ENCODE results near the gene DDB1.
"Not testable (repeated sequence)": the region's sequence is repeated elsewhere in the genome, so short reads cannot be mapped to it uniquely, and the experiment has no call there.

Gene DDB1

GRCh38 chr11:61268588-61269250, 64.2 kb downstream of the DDB1 start:
- no peak for DNase-seq (ENCODE audit: low read depth)

DNA sequence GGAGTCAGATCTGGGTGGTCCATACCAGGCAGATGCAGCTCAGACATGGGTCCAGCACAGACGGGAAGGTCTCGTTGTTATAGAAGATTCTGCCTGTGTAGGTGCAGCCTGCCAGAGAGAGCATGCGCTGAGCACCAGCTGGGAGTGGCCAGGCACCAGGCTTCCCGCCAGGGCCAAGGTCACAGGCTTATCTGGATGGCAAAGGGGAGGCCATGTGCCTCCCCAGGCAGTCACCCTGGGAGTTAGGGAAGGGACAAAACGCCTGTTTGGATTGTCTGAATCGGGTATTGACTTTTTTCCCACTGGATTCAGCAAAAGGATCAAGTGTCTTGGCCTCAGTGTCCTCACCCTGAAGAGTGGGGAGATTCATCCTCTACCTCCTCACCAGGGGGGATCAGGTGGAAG, 65.5 kb downstream of the DDB1 start:
- no peak for DNase-seq (ENCODE audit: low read depth)

DNA sequence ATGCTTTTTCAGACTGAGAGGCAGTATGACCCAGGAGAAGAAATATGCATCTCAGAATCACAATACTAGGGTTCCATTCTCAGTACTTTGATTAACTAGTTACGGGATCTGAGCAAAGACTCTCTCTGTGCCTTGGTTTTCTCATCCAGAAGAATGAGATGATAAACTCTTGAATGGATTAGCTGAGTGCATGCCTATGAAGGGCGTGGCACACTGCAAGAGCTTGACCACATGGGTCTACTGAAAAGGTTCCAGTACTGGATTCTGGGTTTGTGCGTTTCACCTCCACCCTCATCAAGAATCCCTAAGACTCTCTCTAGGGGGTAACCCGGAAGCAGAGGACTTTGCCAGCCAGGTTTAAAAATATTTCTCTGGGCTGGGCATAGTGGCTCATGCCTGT, 66.3 kb downstream of the DDB1 start:
- DNase-seq (ENCODE audit: low read depth) = no peak

DNA sequence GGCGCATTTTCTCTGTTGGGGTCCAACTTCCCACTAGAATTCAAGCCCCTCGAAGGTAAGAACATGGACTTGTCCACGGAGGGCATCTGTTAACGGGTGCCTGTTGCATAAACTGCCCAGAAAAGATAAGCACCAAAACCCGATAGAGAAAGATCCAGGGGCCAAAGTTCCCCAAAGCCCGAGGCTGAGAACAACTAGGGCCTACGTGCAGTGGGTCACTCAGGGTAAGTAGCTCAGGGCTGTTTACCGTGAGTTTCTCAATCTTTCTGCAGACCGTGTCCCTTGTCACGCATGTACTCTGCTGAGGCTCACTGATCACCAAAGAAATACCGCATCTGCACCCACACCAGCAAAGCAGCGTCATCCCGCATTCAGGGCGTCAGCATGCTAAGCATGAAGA, 67.5 kb downstream of the DDB1 start:
- DNase-seq (ENCODE audit: low read depth) = no peak

- no peak for DNase-seq (ENCODE audit: low read depth)
These were observed 68.1 kb downstream of the DDB1 start for GRCh38 chr11:61264795-61265194.

DNA sequence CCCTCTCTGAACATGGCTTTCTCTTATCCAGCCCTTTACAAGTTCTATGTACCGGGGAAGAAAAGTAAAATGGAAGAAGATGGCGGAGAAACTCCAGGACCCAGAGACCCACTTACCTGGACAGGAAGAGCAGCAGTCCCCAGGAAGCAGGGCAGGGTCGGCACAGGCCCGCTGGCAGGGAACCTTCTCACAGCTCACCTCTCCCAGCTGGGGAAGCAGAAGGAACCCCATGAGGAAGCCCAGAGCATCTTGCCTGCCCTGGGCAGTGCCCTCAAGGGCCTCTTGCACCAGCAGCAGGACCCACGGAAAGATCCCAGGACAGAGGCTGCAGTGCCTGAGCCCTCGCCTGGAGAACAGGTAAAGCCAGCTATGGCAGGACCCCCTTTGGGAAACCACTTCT, 68.5 kb downstream of the DDB1 start:
- no peak for DNase-seq (ENCODE audit: low read depth)

DNA sequence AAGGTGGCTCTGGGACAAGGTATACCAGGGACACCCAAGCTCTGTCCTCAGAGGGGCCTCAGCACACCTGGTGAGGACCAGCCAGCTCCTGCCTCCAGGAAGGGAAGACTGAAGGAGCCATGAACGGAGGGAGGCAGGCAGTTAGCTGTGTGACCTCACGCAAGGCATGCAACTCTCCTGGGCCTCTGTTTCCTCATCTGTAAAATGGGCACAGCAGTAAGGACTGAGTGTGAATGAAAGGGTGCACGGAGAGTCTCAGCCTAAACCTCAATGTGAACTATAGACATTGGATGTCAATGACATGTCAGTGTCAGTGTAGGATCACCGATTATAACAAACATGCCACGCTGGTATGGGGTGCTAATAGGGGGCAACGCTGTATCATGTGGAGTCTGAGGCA, 73.5 kb downstream of the DDB1 start:
- no peak for DNase-seq (ENCODE audit: low read depth)

DNA sequence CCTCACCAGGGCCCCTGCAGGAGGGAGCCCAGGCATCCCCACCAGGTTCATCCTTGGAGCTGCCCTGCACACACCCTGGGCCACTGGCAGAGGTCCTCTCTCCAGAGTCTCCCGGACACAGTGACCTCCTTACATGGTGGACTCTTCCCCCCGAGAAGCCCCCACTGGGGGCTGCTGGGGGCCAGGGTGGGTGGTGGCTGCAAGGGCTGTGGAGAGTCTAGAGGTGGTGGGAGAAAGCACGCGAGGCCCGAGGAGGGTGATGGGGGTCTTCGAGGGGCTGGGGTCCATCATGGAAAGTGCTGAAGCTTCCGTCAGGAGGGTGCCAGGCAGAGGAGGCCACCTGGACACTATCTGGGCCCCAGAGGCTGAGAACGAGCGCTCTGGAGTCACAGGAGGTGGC, 74.4 kb downstream of the DDB1 start:
- DNase-seq (ENCODE audit: low read depth) = no peak

- DNase-seq (ENCODE audit: low read depth) = no peak
These were observed 76.0 kb downstream of the DDB1 start for GRCh38 chr11:61256710-61257482.

DNA sequence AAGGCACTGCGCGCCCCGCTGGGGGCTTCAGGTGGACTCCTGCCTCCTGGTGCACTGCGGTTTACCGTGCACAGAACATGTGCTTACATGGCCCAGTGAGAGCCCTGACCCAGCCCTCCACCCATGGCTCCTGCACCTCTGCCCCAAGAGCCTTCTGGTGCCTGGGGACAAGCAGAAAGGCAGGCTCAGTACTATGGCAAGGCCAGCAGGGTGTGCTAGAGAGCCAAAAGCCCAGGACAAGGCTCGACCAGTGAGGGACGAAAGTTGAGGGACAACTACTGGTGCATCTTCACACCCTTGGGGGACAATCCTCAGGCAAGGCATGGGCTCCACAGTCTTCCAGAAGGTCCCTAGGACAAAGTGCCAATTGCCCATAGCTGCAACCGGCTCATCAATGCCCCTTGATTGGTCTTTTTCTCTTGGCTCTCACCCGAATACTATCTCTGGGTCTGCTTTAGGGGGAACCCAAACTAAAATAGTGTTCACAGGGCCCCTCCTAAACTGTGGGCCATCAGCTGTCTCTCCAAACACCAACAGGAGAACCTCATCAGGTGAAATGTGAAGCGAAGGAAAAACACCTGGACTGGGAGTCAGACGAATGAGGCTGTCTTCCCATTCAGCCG, 78.4 kb downstream of the DDB1 start:
- DNase-seq (ENCODE audit: low read depth) = peak; percentile 37

DNA sequence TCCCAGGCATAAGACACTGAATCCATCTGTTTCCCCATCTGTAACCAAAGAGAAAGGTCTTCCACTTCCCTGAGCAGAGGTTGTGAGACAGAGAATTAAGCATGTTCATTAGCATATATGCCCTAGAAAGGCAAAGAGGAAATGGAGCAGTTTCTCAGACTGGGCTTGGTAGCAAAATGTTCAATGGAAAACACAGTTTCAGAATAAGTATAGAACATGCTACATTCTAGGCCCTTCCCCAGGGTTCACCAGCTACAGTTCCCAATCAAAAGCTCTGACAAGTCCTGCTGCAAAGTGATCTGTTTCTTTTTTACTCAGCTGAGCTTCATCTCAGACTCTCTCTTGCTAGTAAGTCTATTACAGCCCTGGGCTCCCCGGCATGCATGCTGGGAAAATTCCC, 80.6 kb downstream of the DDB1 start:
- not testable (repeated sequence) for DNase-seq (ENCODE audit: low read depth)

DNA sequence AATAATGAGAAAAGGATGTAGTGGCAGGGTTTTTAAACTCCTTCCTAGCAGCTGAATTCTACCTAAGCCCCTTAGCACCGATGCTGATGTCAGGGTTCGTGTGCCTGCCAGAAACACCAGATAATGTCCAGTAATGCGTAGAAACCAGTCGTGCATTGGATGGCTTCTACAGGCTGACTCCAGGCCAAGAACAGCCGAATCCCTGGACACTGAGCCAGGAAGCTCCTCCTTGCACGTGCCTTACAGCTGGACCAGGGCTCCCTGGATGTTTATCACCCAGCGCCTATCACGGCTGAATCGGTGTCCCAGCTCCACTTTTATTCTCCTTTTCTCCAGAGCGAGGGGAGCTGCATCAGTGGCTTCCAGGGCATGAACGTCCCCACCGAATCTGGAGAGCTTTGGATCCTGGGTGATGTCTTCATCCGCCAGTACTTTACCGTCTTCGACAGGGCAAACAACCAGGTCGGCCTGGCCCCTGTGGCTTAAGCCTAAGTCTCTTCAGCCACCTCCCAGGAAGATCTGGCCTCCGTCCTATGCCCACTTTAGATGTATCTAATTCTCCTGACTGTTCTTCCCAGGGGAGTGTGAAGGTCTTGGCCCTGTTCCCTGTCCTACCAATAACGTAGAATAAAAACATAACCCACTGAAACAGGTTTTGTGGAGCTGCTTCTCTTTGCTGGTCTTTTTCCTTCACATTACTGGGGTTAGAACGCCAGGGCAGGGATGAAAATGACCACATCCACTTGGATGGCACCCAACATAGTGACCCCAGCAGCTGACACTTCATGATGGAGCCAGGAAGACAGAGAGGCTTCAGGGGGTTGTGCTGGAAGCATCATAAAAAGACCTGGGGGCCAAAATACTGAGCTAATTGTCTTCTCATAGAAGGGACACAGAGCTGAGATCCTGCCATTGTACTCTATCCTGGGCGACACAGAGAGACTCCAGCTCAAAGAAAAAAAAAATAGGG, 81.8 kb downstream of the DDB1 start:
- peak; percentile 58 for DNase-seq (ENCODE audit: low read depth)

Data from fibroblast of the conjunctiva (primary cell).